Type B pancreatic cell (in vitro differentiated cells): Measurements from ENCODE around the gene NSFL1C. TPM values are rescaled to one million over a fixed set of nuclear protein-coding genes. Genes with fewer than 3 reads are reported as not detected.

Experiments used
- DNase-seq: peaks from one replicate; pipeline ENCODE4 v3.0.0; 2021; ENCODE audit warnings: mixed read lengths; ENCODE audit not compliant: unreplicated experiment; ENCODE audit errors: extremely low spot score
- H3K27ac Mint-ChIP-seq: 2 replicates; pipeline ENCODE4 v1.8.0; 2021; ENCODE audit warnings: mild to moderate bottlenecking, mixed read lengths
- H3K27me3 Mint-ChIP-seq: 2 replicates; pipeline ENCODE4 v1.8.0; 2021; ENCODE audit warnings: mixed read lengths
- H3K36me3 Mint-ChIP-seq: 2 replicates; pipeline ENCODE4 v1.8.0; 2021; ENCODE audit warnings: mixed read lengths
- H3K4me1 Mint-ChIP-seq: one replicate; pipeline ENCODE4 v1.8.0; 2021; ENCODE audit warnings: mixed read lengths; ENCODE audit not compliant: unreplicated experiment
- H3K4me3 Mint-ChIP-seq: 2 replicates; pipeline ENCODE4 v1.8.0; 2021; ENCODE audit warnings: mild to moderate bottlenecking, mixed read lengths
- H3K9me3 Mint-ChIP-seq: 2 replicates; pipeline ENCODE4 v1.8.0; 2021; ENCODE audit warnings: mixed read lengths
- total RNA-seq: library from RNA; stranded (reverse); gene quantifications from 2 replicates; pipeline ENCODE4 v1.2.1, GENCODE V29; 2021; ENCODE audit warnings: low replicate concordance
- TF ChIP-seq, protein P1 (sequence below): fragments of 200-600 bp; sonication (generic); conservative IDR thresholded peaks from 2 replicates; pipeline ENCODE4 v1.5.0; 2021; ENCODE audit warnings: antibody characterized with exemption, mild to moderate bottlenecking

Gene NSFL1C
- total RNA-seq, 1 donor from 2014 or later: 81.0 TPM

DNA sequence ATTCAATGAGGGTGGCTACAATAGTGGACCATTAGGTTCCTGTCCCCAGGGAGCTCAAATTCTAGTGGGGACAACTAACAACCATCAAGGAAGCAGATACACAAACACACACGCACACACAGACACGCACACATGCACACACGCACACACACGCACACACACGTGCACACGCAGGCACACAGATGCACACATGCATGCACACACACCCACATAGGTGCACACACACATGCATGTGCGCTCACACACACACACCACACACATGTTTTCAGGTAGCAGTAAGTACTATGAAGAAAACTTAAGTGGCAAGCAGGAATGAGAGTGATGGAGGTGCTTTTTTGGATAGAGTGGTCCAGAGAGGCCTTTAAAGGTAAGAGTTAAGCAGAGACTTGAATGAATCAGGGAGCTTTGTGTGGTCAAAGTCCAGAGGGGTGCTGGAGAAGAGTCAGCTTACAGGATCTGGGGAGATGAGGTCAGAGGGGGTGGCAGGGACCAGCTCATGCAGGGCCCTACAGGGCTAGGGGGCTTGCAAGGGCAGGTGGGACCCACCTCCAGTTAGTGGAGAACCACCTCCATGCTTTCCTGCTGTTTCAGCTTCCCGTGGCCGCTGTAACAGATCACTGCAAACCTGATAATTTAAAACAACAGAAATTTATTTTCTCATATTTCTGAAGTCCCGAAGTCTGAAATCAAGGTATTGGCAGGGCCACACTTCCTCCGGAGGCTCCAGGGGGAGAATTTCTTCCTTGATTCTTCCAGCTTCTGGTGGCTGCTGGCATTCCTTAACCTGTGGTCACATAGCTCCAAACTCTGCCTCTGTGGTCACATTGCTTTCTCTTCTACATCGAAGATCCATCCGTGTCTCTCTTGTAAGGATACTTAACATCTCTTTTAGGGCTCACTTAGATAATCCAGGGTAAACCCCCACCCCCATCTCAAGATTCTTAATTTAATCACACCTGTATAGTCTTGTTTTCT, 6.9 kb upstream of the NSFL1C start:
- no peak overlapping the region for H3K27ac Mint-ChIP-seq
- TF ChIP-seq, protein P1, sequence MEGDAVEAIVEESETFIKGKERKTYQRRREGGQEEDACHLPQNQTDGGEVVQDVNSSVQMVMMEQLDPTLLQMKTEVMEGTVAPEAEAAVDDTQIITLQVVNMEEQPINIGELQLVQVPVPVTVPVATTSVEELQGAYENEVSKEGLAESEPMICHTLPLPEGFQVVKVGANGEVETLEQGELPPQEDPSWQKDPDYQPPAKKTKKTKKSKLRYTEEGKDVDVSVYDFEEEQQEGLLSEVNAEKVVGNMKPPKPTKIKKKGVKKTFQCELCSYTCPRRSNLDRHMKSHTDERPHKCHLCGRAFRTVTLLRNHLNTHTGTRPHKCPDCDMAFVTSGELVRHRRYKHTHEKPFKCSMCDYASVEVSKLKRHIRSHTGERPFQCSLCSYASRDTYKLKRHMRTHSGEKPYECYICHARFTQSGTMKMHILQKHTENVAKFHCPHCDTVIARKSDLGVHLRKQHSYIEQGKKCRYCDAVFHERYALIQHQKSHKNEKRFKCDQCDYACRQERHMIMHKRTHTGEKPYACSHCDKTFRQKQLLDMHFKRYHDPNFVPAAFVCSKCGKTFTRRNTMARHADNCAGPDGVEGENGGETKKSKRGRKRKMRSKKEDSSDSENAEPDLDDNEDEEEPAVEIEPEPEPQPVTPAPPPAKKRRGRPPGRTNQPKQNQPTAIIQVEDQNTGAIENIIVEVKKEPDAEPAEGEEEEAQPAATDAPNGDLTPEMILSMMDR: no peak

DNA sequence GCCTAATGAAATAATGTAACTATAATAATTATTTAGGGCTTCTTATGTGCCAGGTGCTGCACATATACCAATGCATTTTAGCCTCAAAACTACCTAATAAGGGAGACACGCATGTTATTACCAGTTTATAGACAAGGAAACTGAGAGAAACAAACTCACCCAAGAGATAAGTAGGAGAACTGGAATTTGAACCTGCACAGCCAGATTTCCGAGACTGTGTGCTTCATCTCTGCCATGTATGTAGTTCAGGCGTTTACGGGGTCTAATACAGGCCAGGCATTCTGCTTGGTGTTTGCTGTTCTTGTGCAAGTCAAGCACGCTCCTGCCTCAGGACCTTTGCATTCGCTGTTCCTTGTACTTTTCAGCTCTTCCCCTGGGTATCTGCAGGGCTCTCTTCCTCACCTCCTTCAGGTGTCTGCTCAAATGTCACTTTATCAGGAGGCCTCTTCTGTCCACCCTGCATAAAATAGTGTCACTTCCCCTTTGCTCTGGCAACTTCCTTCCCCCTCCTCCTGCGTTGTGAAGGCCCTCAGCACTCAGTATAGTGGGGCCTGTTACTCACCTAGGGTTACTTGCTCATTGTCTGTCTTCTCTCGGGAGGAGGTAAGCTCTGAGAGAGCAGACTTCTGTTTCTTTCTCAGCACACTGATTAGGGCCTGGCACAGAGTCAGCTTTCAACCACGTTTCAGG, 6.1 kb upstream of the NSFL1C start:
- H3K36me3 Mint-ChIP-seq: no peaks in the 10 kb centered on the region
- no peaks in the 10 kb centered on the region for H3K9me3 Mint-ChIP-seq
- TF ChIP-seq, protein P1: no peak
- H3K27me3 Mint-ChIP-seq: peaks cover 13% of the 10 kb centered on the region
- no peak for DNase-seq
- no peak overlapping the region for H3K4me3 Mint-ChIP-seq
- H3K4me1 Mint-ChIP-seq: peaks cover 6% of the 10 kb centered on the region
- H3K27ac Mint-ChIP-seq: no peak overlapping the region

More for the DNA sequence above, 6.9 kb upstream of the NSFL1C start:
- H3K27me3 Mint-ChIP-seq: peaks cover 13% of the 10 kb centered on the region
- no peaks in the 10 kb centered on the region for H3K36me3 Mint-ChIP-seq
- no peaks in the 10 kb centered on the region for H3K9me3 Mint-ChIP-seq
- H3K4me3 Mint-ChIP-seq: no peak overlapping the region
- DNase-seq: no peak
- H3K4me1 Mint-ChIP-seq: peaks cover 6% of the 10 kb centered on the region

DNA sequence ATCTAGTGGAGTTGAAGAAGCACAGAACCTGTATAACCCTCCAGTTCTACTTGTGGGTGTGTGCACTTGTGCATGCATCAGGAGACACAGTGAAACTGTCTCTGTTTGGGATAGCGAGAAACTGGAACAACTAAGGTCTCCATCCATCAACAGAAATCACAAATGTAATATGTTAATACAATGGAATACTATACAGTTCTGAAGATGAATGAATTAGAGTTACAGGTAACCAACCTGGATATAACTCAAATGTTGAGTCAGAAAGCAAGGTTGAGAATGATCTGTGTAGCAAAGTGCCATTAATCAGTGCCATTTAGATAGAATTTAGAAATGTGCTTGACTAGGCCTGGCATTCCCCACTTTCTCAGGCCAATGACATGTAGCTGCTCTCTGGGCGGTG, 4.6 kb upstream of the NSFL1C start:
- no peak for DNase-seq
- TF ChIP-seq, protein P1: no peak
- H3K27me3 Mint-ChIP-seq: peaks cover 14% of the 10 kb centered on the region
- no peaks in the 10 kb centered on the region for H3K36me3 Mint-ChIP-seq
- H3K4me3 Mint-ChIP-seq: no peak overlapping the region
- H3K9me3 Mint-ChIP-seq: no peaks in the 10 kb centered on the region
- peaks cover 11% of the 10 kb centered on the region for H3K4me1 Mint-ChIP-seq
- no peak overlapping the region for H3K27ac Mint-ChIP-seq

DNA sequence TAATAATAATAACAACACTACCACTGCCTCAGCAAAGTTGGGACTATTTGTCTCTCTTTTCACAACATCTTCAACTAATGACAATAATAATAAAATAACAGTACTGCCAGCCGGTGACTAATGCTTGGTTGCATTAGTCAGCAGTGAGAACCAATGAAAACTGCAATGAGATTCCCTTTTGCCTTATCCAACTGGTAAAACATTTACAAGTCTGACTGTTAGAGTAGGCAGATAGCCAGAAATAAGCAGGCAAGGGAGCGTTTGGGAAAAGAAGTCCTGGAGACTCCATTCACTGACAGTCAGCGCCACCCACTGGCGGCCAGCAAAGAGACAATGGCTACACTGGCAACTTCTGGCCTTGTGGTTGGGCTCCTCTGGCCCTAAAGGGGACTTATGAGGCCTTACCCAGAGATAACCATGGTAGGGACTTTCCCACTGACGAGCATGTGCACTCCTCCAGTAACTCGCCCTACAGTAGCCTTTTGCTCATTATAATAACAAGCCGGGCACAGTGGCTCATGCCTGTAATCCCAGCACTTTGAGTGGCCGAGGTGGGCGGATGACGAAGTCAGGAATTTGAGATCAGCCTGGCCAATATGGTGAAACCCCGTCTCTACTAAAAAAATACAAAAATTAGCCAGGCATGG, 3.4 kb upstream of the NSFL1C start:
- H3K27ac Mint-ChIP-seq: peak overlapping the region; percentile 70
- no peaks in the 10 kb centered on the region for H3K36me3 Mint-ChIP-seq
- peaks cover 20% of the 10 kb centered on the region for H3K4me1 Mint-ChIP-seq
- H3K4me3 Mint-ChIP-seq: no peak overlapping the region
- peaks cover 9% of the 10 kb centered on the region for H3K27me3 Mint-ChIP-seq
- H3K9me3 Mint-ChIP-seq: no peaks in the 10 kb centered on the region
- TF ChIP-seq, protein P1: peak; percentile 79
- DNase-seq: peak; percentile 76

DNA sequence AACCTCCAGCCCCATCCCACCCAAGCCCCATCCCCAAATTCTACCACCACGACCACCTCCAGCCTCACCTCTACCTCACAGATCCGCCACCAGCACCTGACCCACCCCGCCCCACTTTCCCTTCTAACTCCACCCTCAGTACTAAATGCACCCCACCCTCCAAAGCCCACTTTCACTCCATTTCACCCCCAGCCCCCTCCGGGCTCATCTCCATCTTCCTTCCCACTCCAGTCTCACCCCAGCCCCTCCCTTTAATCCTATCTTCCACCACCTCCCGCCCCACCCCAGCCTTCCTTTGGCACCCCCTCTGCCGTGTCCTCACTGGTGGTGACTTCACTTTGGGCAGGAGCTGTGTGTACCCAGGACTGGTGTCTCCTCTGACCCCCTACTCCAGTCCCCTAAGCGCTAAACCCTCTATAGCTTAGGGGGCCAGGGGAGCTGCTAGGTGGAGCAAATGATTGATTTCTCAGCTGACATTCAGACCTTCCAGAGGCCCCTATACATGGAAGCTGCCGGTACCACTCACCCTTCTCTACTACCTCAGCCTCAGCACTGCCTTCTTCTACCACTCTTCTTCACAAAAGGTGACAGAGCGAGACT, 2.8 kb upstream of the NSFL1C start:
- Mint-ChIP-seq H3K36me3 (no peaks in the 10 kb centered on the region), H3K27ac (peak overlapping the region; percentile 70), H3K27me3 (peaks cover 9% of the 10 kb centered on the region), H3K4me3 (no peak overlapping the region), H3K9me3 (no peaks in the 10 kb centered on the region), H3K4me1 (peaks cover 24% of the 10 kb centered on the region)
- no peak for DNase-seq
- TF ChIP-seq, protein P1: no peak
